ENCODE data around the gene TMEM138. TPM values are rescaled to one million over a fixed set of nuclear protein-coding genes. Genes with fewer than 3 reads are reported as not detected.

TMEM138 gene
- total and polyA plus RNA-seq, 8 donors: 10.8 to 39.2 (median 14.3) TPM

DNA sequence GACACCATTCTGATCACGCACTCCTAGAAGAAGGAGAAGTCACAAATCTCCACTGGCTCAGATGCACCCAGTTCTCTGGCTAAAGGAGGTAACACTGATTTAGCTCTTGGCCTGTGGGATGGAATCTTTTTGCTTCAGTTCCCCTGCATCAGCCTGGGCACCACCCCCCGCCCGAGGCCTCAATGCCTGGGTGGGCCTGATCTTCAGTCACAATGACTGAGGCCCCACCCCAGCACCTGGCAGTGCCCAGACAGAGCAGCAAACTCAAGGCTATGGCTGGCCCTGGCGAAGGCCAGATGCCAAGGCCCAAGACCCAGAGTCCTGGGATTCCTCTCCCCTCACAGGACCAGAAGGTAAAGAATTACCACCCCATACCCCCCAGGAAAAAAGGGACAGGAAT, 5.5 kb upstream of the TMEM138 start:
- H3K36me3 ChIP-seq: peaks cover 0 to 7% (median 4%) of the 10 kb centered on the region in 3 donors
- H3K27me3 ChIP-seq: no peaks in the 10 kb centered on the region
- 86 to 93% methylated on average over 4 of the region's 4 CpGs for WGBS, 2 donors
- no peaks in the 10 kb centered on the region for H3K9me3 ChIP-seq
- TF ChIP-seq, protein P1, sequence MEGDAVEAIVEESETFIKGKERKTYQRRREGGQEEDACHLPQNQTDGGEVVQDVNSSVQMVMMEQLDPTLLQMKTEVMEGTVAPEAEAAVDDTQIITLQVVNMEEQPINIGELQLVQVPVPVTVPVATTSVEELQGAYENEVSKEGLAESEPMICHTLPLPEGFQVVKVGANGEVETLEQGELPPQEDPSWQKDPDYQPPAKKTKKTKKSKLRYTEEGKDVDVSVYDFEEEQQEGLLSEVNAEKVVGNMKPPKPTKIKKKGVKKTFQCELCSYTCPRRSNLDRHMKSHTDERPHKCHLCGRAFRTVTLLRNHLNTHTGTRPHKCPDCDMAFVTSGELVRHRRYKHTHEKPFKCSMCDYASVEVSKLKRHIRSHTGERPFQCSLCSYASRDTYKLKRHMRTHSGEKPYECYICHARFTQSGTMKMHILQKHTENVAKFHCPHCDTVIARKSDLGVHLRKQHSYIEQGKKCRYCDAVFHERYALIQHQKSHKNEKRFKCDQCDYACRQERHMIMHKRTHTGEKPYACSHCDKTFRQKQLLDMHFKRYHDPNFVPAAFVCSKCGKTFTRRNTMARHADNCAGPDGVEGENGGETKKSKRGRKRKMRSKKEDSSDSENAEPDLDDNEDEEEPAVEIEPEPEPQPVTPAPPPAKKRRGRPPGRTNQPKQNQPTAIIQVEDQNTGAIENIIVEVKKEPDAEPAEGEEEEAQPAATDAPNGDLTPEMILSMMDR (IDR thresholded peaks at IDR 0.05): no peak
- no peak overlapping the region for H3K4me3 ChIP-seq
- H3K4me1 ChIP-seq: peaks cover 0 to 10% (median 0%) of the 10 kb centered on the region in 3 donors
- FAIRE-seq: no peak
- intact Hi-C loops (cut with DNase I): no loop called here
- ATAC-seq: no peak
- DNase-seq: no peak
- H3K27ac ChIP-seq: no peak overlapping the region

DNA sequence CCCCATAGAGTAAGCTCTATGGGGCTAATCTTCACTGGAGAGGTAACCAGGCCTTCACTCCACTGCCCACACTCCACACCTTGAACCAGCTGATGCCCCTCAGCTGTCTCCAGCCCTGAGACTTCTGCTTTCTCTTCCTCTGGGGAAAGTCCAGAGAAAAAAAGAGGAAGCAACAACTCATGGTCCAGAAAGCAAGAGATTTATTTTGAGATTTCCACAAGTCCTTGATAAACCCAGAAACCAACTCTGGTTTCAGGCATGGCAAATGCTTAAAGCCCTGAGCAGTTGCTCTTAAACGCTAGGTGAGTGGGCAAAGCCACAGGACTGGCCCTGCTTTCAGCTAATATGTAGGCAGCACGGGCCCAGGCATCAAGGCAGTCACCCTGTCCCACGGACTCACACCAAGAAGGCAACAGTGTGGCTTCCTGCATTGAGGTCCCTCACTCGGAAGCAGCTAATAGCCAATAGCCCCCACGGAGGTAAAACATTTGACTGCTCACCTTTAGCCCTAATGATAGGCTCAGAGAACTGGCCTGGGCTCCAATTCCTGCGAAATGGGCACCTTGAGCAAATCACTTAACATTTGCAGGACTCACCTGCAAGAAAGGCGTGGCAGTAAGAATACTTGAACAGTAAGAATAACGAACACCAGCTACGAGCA, 4.8 kb upstream of the TMEM138 start:
- Histone ChIP-seq H3K9me3 (no peaks in the 10 kb centered on the region), H3K4me1 (peaks cover 0 to 10% (median 0%) of the 10 kb centered on the region in 3 donors), H3K4me3 (no peak overlapping the region), H3K36me3 (peaks cover 0 to 7% (median 4%) of the 10 kb centered on the region in 3 donors), H3K27me3 (no peaks in the 10 kb centered on the region), H3K27ac (no peak overlapping the region)
- ATAC-seq (no peak), FAIRE-seq (no peak), DNase-seq (no peak)
- intact Hi-C loops (cut with DNase I): no loop called here
- WGBS, 2 donors: 87 to 88% methylated on average over 9 of the region's 9 CpGs
- TF ChIP-seq, protein P1 (IDR thresholded peaks at IDR 0.05): no peak

DNA sequence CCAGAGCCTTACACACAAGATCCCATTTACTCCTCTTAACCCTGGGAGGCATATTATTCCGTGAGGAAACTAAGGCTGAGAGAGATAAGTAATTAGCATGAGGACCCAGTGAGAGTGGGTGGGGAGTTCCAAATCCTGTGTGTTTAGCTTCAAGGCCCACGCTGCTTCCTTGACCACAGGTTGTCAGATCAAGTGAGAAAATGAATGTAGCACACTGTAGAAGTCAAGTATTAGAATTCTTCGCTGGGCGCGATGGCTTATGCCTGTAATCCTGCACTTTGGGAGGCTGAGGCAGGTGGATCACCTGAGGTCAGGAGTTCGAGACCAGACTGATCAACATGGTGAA, 4.3 kb upstream of the TMEM138 start:
- H3K9me3 ChIP-seq: no peaks in the 10 kb centered on the region
- intact Hi-C loops (cut with DNase I): no loop called here
- WGBS, 2 donors: 93 to 95% methylated on average over 6 of the region's 6 CpGs
- H3K27me3 ChIP-seq: no peaks in the 10 kb centered on the region
- H3K4me3 ChIP-seq: no peak overlapping the region
- DNase-seq (no peak), FAIRE-seq (no peak), ATAC-seq (no peak)
- TF ChIP-seq, protein P1 (IDR thresholded peaks at IDR 0.05): no peak
- H3K36me3 ChIP-seq: peaks cover 0 to 5% (median 4%) of the 10 kb centered on the region in 3 donors
- H3K4me1 ChIP-seq: peaks cover 0 to 10% (median under 1%) of the 10 kb centered on the region in 3 donors
- H3K27ac ChIP-seq: no peak overlapping the region

DNA sequence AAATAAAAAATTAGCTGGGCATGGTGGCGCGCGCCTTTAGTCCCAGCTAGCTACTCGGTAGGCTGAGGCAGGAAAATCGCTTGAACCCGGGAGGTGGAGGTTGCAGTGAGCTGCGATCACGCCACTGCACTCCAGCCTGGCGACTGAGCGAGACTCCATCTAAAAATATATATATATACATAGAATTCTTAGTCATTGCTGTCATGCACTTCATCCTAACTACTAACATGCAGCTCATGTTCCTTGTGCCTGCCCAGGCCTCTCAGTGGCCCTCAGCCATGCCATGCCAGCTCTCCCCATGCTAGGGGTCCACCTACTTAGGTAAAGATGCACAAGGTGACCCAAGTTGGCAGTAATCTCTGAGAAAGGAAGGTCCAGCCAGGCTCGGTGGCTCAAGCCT, 3.6 kb upstream of the TMEM138 start:
- no peak for DNase-seq

DNA sequence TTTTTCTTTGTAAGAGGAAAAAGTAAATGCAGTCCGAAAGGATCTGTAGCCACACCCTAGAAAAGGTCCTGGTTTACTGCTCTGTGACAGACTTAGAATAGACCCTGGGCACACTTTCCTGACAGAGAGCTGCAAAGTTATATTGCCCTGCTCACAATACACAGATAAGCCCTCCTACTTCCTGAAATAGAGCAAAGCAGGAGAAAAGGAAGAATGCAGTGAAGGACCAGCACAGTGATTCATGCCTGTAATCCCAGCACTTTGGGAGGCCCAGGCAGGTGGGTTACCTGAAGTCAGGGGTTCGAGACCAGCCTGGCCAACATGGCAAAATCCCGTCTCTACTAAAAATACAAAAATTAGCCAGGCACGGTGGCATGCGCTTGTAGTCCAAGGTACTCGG, 2.7 kb upstream of the TMEM138 start:
- H3K4me1 ChIP-seq: peaks cover 0 to 19% (median 10%) of the 10 kb centered on the region in 3 donors
- no peak overlapping the region for H3K27ac ChIP-seq
- no peak overlapping the region for H3K4me3 ChIP-seq
- TF ChIP-seq, protein P1 (IDR thresholded peaks at IDR 0.05): no peak
- 91 to 92% methylated on average over 6 of the region's 6 CpGs for WGBS, 2 donors
- DNase-seq (no peak), ATAC-seq (no peak), FAIRE-seq (no peak)
- intact Hi-C loops (cut with DNase I): no loop called here
- peaks cover 0 to 5% (median 0%) of the 10 kb centered on the region in 3 donors for H3K36me3 ChIP-seq
- H3K9me3 ChIP-seq: no peaks in the 10 kb centered on the region
- no peaks in the 10 kb centered on the region for H3K27me3 ChIP-seq

More for the DNA sequence above, 3.6 kb upstream of the TMEM138 start:
- Histone ChIP-seq H3K4me3 (no peak overlapping the region), H3K27me3 (no peaks in the 10 kb centered on the region), H3K4me1 (peaks cover 0 to 17% (median 8%) of the 10 kb centered on the region in 3 donors), H3K36me3 (no peaks in the 10 kb centered on the region), H3K9me3 (no peaks in the 10 kb centered on the region), H3K27ac (no peak overlapping the region)
- FAIRE-seq (no peak), ATAC-seq (no peak)
- intact Hi-C loops (cut with DNase I): no loop called here
- TF ChIP-seq, protein P1 (IDR thresholded peaks at IDR 0.05): no peak
- WGBS, 2 donors: 95 to 97% methylated on average over 11 of the region's 11 CpGs
